KBM-7 (cell line): ENCODE data around the gene LDHB.
A peak's percentile ranks its signal among the peaks of the same experiment; 100 is the strongest.
"Not testable (repeated sequence)": the region's sequence is repeated elsewhere in the genome, so short reads cannot be mapped to it uniquely, and the experiment has no call there.

ENCODE experiments used
- DNase-seq: peaks from one replicate; pipeline ENCODE4 v3.0.0-alpha.2; 2015
- in situ Hi-C: fragments of 300-500 bp; cut with MboI; formaldehyde crosslinking; loops from 2 replicates; pipeline ENCODE4 v1.14.3; 2020; ENCODE audit warnings: low sequenced_read_pairs, low pct_unique_long_range_greater_than_20kb, mixed read lengths

Gene LDHB

GRCh38 chr12:21665816-21666215 lies 8.2 kb upstream of the LDHB start:
- in situ Hi-C loops, result no loop called here
- no peak for DNase-seq

DNA sequence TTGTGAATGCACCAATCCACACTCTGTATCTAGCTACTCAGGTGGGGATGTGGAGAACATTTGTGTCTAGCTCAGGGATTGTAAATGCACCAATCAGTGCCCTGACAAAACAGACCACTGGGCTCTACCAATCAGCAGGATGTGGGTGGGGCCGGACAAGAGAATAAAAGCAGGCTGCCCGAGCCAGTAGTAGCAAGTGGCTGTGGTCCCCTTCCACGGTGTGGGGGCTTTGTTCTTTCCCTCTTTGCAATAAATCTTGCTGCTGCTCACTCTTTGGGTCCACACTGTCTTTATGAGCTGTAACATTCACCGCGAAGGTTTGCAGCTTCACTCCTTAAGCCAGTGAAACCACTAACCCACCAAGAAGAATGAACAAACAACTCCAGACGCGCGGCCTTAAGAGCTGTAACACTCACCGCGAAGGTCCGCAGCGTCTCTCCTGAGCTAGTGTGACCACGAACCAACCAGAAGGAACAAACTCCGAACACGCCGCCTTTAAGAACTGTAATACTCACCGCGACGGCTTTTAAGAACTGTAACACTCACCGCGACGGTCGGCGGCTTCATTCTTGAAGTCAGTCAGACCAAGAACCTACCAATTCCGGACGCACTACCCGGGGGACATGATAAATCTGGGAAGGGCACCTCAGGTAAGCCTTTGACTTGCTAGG lies 4.6 kb upstream of the LDHB start:
- no peak for DNase-seq
- in situ Hi-C loops, result no loop called here

DNA sequence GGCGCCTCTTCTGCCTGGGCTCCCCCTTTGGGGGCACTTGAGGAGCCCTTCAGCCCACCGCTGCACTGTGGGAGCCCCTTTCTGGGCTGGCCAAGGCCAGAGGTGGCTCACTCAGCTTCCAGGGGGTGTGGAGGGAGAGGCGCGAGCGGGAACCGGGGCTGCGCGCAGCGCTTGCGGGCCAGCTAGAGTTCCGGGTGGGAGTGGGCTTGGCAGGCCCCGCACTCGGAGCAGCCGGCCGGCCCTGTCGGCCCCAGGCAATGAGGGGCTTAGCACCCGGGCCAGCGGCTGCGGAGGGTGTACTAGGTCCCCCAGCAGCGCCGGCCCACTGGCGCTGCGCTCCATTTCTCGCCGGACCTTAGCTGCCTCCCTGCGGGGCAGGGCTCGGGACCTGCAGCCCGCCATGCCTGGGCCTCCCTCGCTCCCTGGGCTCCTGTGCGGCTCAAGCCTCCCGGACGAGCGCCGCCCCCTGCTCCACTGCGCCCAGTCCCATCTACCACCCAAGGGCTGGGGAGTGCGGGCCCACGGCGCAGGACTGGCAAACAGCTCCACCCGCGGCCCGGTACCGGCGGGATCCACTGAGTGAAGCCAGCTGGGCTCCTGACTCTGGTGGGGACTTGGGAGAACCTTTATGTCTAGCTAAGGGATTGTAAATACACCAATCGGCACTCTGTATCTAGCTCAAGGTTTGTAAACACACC lies 3.9 kb upstream of the LDHB start:
- in situ Hi-C loops, DNase-seq: not testable (repeated sequence)

- in situ Hi-C loops, result no loop called here
- DNase-seq, result no peak
Measured at GRCh38 chr12:21659383-21659782, 1.7 kb upstream of the LDHB start.

DNA sequence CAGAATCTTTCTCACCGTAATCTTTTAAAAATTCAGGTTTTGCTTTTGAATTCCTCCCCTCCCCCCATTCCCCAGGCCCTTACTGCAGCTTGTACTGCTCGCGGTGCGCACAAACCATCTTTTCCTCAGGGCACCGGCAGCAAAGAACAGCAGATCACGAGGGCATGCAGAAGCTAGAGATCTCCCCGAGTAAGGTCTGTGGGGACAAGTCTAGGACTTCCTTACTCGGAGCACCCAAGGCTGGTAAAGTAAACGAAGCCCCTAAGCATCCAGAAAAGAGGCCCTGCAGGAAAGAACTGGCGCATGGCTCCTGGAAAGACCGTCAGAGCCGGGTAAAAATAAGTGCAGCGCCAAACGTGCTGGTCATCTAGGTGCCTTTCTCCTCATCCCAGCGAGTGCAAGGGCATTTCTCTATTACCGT lies 727 bp downstream of the LDHB start:
- in situ Hi-C loops, result no loop called here
- peak; percentile 62 for DNase-seq

- no peak for DNase-seq
- in situ Hi-C loops, result no loop called here
Measured at GRCh38 chr12:21655591-21655990, 2.1 kb downstream of the LDHB start.

DNA sequence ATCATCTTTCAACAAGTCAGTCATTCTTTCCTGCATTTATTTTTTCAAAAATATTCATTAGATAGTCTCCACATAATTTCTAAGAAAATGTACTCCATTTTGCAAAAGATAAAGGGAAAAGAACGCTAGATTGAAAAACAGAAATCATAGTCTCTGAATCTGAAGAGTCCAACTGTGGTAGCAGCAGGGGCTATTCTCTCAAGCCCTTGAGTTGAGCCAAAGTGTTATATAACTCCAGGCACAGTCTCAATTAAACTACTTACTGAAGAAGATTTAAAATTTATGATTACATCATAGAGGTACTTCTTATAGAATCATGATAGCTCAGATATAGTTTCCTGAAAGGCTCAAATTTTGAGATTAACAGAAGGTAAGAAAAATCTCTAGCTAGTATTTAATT lies 5.8 kb downstream of the LDHB start:
- in situ Hi-C loops, result no loop called here
- no peak for DNase-seq

DNA sequence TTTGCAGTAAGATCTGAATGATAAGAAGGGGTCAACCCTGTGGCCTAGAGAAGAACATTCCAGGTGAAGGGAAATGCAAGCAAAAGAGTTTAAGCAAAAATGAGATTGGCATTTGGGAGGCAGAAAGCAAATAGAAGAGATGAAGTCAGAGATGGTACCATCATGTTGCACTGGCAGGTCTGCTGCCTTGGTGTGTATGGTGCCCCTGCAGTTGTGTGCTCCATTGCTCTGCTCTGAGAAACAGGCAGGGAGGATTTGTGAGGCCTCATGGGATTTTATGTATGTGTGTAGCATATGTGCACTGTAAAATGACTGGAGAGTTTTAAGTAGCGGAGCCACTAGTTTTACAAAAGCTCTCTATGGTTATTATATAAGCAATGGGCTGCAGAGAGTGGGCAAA lies 6.6 kb downstream of the LDHB start:
- in situ Hi-C loops, result no loop called here
- no peak for DNase-seq

- in situ Hi-C loops, result no loop called here
Measured at GRCh38 chr12:21649034-21649433, 8.6 kb downstream of the LDHB start.

DNA sequence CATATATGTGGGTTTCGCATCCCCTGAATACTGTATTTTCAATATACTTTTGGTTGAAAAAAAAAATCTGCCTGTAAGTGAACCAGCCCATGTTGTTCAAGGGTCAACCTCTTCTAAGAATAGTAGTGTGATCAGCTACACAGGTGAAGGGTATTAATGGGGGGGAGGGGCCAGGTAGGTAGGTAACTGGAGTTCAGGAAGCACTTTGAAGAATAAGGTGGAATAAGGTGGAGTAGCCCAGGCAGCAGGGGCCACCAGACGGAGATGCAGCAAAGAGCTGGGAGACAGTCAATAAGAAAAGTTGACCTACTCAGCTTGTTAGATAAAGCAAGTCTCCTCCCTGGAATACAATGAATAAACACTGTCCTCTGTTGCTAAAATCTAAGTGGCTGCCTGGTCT lies 9.3 kb downstream of the LDHB start:
- DNase-seq, result no peak
- in situ Hi-C loops, result no loop called here

More at GRCh38 chr12:21649034-21649433, 8.6 kb downstream of the LDHB start:
- no peak for DNase-seq

GRCh38 chr12:21647179-21647578 lies 10.5 kb downstream of the LDHB start:
- DNase-seq, result no peak
- in situ Hi-C loops, result no loop called here

DNA sequence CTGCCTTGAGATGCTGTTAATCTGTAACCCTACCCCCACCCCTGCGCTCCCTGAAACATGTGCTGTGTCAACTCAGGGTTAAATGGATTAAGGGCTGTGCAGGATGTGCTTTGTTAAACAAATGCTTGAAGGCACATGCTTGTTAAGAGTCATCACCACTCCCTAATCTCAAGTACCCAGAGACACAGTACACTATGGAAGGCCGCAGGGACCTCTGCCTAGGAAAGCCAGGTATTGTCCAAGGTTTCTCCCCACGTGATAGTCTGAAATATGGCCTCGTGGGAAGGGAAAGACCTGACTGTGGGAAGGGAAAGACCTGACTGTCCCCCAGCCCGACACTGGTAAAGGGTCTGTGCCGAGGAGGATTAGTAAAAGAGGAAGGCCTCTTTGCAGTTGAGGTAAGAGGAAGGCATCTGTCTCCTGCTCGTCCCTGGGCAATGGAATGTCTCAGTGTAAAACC lies 12.6 kb downstream of the LDHB start:
- peak; percentile 51 for DNase-seq
- in situ Hi-C loops, result not testable (repeated sequence)

GRCh38 chr12:21644516-21644915 lies 13.1 kb downstream of the LDHB start:
- DNase-seq, result no peak
- in situ Hi-C loops, result no loop called here

DNA sequence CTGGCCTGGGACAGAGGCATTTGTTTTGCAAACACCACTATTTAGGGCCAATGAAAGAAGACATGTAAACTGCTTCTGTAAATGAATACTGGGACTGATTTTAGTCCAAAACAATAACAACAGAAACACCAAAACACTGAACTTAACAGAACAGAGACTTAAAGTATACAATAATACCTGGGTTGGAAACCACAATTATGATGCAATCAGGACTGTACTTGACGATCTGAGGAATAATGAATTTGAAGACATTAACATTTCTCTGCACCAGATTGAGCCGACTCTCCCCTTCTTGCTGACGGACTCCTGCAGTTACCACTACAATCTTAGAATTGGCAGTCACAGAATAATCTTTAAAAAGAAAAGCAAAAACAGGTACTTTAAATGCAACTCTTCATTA lies 13.9 kb downstream of the LDHB start:
- in situ Hi-C loops, result no loop called here
- no peak for DNase-seq

- DNase-seq, result no peak
- in situ Hi-C loops, result no loop called here
Measured at GRCh38 chr12:21642707-21643389, 14.8 kb downstream of the LDHB start.

DNA sequence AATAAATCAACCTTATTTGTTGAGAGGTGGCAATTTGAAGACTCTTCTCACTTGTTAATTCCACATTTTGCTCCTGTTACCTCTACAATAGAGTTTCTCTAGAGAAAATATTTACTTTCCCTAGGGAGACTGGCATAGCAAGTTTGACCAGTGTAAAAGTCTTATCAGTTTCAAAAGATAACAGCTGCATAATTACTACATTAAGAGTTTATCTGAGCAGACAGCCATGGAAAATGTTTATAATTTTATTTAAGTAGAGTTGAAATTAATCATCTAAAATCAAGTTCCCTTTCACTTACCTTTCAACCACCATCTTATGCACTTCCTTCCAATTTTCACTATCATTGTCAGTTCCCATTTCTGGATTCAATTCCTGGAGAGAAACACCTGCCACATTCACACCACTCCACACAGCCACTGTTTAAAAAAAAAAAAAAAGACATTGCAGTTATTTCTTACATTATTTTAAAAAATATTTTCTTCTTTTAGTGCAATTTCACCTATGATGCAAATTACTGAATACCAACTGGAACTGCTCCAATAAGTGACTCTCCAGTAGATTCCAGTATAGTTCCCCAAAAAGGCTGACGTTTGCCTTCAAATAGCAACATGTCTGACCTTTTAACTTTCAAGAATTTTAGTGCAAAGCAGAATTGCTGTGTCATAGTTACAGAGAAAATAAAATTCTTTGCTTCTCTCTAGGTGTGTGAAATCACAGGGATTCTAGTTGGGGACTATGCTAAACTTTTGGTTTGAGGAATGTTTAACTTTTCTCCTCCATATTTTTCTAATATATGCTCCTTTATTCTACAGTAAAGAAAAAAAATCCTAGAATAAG lies 19.4 kb downstream of the LDHB start:
- in situ Hi-C loops, result no loop called here
- DNase-seq, result no peak

DNA sequence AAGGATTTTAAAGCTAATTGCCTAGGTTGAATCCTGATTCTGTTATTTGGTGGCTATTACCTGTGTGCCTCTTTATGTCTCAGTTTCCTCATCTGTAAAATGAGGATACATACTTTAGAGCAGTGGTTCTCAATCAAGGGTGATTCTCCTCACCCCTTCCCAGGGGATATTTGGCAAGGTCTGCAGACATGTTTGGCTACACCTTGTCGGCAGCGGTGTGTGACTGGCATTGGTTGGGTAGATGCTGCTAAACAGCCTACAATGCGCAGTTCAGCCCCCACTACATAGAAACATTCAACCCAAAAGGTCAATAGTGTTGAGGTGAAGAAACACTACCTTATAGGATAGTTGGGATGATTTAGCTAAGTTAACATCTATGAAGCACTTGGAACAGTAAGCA lies 23.4 kb downstream of the LDHB start:
- no peak for DNase-seq
- in situ Hi-C loops, result no loop called here

GRCh38 chr12:21631367-21631766 lies 26.3 kb downstream of the LDHB start:
- peak; percentile 54 for DNase-seq
- in situ Hi-C loops, result no loop called here

- in situ Hi-C loops, result no loop called here
- DNase-seq, result no peak
Measured at GRCh38 chr12:21627924-21628323, 29.7 kb downstream of the LDHB start.
